SK-N-SH treated with all-trans-retinoic acid at 6 μM for 48 hours (cell line): ENCODE measurements around the gene ARHGAP28.

Source experiments
- ARNTL ChIP-seq: fragments of 450-650 bp; formaldehyde crosslinking; IDR thresholded peaks from 2 replicates; pipeline ENCODE4 v1.5.0; 2020; ENCODE audit warnings: low read depth, mild to moderate bottlenecking, moderate library complexity, borderline replicate concordance
- BACH2 ChIP-seq: fragments of 250-450 bp; sonication (Bioruptor Pico); IDR thresholded peaks from 2 replicates; pipeline ENCODE4 v1.9.0; 2021; ENCODE audit warnings: mild to moderate bottlenecking, borderline replicate concordance
- CREB5 ChIP-seq: fragments of 250-450 bp; sonication (Bioruptor Pico); IDR thresholded peaks from 2 replicates; pipeline ENCODE4 v1.5.1; 2020; ENCODE audit warnings: low read depth, mild to moderate bottlenecking, moderate library complexity
- CSRNP3 ChIP-seq: fragments of 250-450 bp; sonication (Bioruptor Pico); IDR thresholded peaks from 2 replicates; pipeline ENCODE4 v1.5.1; 2021; ENCODE audit warnings: mild to moderate bottlenecking, moderate library complexity
- ESRRG ChIP-seq: fragments of 250-450 bp; sonication (Bioruptor Pico); IDR thresholded peaks from 2 replicates; pipeline ENCODE4 v1.6.1; 2021; ENCODE audit warnings: mild to moderate bottlenecking
- OSR1 ChIP-seq: fragments of 250-450 bp; sonication (Bioruptor Pico); IDR thresholded peaks from 2 replicates; pipeline ENCODE4 v1.8.0; 2022; ENCODE audit warnings: moderate library complexity, mild to moderate bottlenecking, inconsistent platforms
- PATZ1 ChIP-seq: fragments of 250-450 bp; sonication (Bioruptor Pico); IDR thresholded peaks from 2 replicates; pipeline ENCODE4 v1.8.0; 2020; ENCODE audit warnings: mild to moderate bottlenecking, moderate library complexity, borderline replicate concordance
- PPARA ChIP-seq: fragments of 250-450 bp; sonication (Bioruptor Pico); IDR thresholded peaks from 2 replicates; pipeline ENCODE4 v1.5.0; 2020; ENCODE audit warnings: mild to moderate bottlenecking, borderline replicate concordance
- RARB ChIP-seq: fragments of 250-450 bp; sonication (Bioruptor Pico); IDR thresholded peaks from 2 replicates; pipeline ENCODE4 v1.8.0; 2021; ENCODE audit warnings: mild to moderate bottlenecking, moderate library complexity
- SNAI2 ChIP-seq: fragments of 250-450 bp; sonication (Bioruptor Pico); IDR thresholded peaks from 2 replicates; pipeline ENCODE4 v1.5.0; 2020; ENCODE audit warnings: mild to moderate bottlenecking, moderate library complexity
- TCF4 ChIP-seq: fragments of 250-450 bp; sonication (Bioruptor Pico); IDR thresholded peaks from 2 replicates; pipeline ENCODE4 v1.8.0; 2021; ENCODE audit warnings: mild to moderate bottlenecking, moderate library complexity, borderline replicate concordance
- TOX ChIP-seq: fragments of 250-450 bp; sonication (Bioruptor Pico); IDR thresholded peaks from 2 replicates; pipeline ENCODE4 v1.8.0; 2021; ENCODE audit warnings: mild to moderate bottlenecking, moderate library complexity, borderline replicate concordance
- TSHZ2 ChIP-seq: fragments of 250-450 bp; sonication (Bioruptor Pico); IDR thresholded peaks from 2 replicates; pipeline ENCODE4 v1.5.0; 2020; ENCODE audit warnings: mild to moderate bottlenecking, moderate library complexity
- ZNF8 ChIP-seq: fragments of 450-650 bp; formaldehyde crosslinking; IDR thresholded peaks from 2 replicates; pipeline ENCODE4 v1.5.0; 2020; ENCODE audit warnings: mild to moderate bottlenecking, moderate library complexity

GRCh38 chr18:6728331-6728730 lies 1.2 kb upstream of the ARHGAP28 start:
- TF ChIP-seq ZNF8, result no peak
- TF ChIP-seq OSR1 (CRISPR knock-in tag), result no peak
- TF ChIP-seq TOX (CRISPR knock-in tag), result no peak
- no peak for TF ChIP-seq RARB (CRISPR knock-in tag)
- no peak for TF ChIP-seq PPARA (CRISPR knock-in tag)
- TF ChIP-seq ARNTL (CRISPR knock-in tag), result no peak
- no peak for TF ChIP-seq TCF4 (CRISPR knock-in tag)
- TF ChIP-seq CREB5 (CRISPR knock-in tag), result no peak
- TF ChIP-seq PATZ1 (CRISPR knock-in tag), result no peak
- no peak for TF ChIP-seq CSRNP3 (CRISPR knock-in tag)
- no peak for TF ChIP-seq ESRRG (CRISPR knock-in tag)
- TF ChIP-seq BACH2 (CRISPR knock-in tag), result no peak
- no peak for TF ChIP-seq SNAI2 (CRISPR knock-in tag)
- TF ChIP-seq TSHZ2, result no peak
